Gastroesophageal sphincter (tissue), 4 donors: ENCODE measurements around the gene DIRAS1. TPM values are rescaled to one million over a fixed set of nuclear protein-coding genes. Genes with fewer than 3 reads are reported as not detected.

Experiments used
- ATAC-seq: fragments of 150-250 bp; one replicate; pipeline ENCODE4 v1.9.1; 2016; ENCODE audit warnings: mild to moderate bottlenecking, moderate library complexity
- H3K27ac ChIP-seq, 4 donors: fragments of 200-600 bp; sonication (generic) in 3 of 4; 1 replicate in 3 of 4; 2 replicates in 1 of 4; pipeline ENCODE4 v1.5.1; 2016 to 2019
- H3K27me3 ChIP-seq: fragments of 200-600 bp; sonication (generic); one replicate; pipeline ENCODE4 v1.5.1; 2019
- H3K36me3 ChIP-seq, 2 donors: fragments of 200-600 bp; sonication (generic); one replicate each; pipeline ENCODE4 v1.5.1; 2019; ENCODE audit warnings: control low read depth in 1 of 2
- H3K4me1 ChIP-seq, 3 donors: fragments of 200-600 bp; sonication (generic); 1 replicate in 2 of 3; 2 replicates in 1 of 3; pipeline ENCODE4 v1.5.1; 2016 to 2019; ENCODE audit warnings: control low read depth in 2 of 3
- H3K4me3 ChIP-seq, 2 donors: fragments of 200-600 bp; sonication (generic); one replicate each; pipeline ENCODE4 v1.5.1; 2019; ENCODE audit warnings: mild to moderate bottlenecking in 1 of 2, moderate library complexity in 1 of 2
- H3K9me3 ChIP-seq, 3 donors: fragments of 200-600 bp; sonication (generic); one replicate each; pipeline ENCODE4 v1.5.1; 2017 to 2019; ENCODE audit warnings: control low read depth in 2 of 3
- EP300 ChIP-seq: sonication (generic); formaldehyde crosslinking; IDR thresholded peaks from one replicate; pipeline ENCODE4 v1.6.1; 2017; ENCODE audit warnings: antibody characterized with exemption, mild to moderate bottlenecking
- POLR2A ChIP-seq, 2 donors: fragments of 450-650 bp; IDR thresholded peaks; one replicate each; pipeline ENCODE4 v1.6.1; 2017; ENCODE audit warnings: antibody characterized with exemption in 2 of 2, mild to moderate bottlenecking in 2 of 2, moderate library complexity in 1 of 2
- POLR2AphosphoS5 ChIP-seq: sonication (generic); formaldehyde crosslinking; IDR thresholded peaks from one replicate; pipeline ENCODE4 v1.6.1; 2017; ENCODE audit warnings: antibody characterized with exemption
- WGBS, 2 donors: methylation state at CpG; one replicate each; pipeline ENCODE4 v1.1.5; 2018; ENCODE audit warnings: low coverage in 1 of 2; 5-methylcytosine and 5-hydroxymethylcytosine counted together
- total RNA-seq, 4 donors: library from RNA; depleted of rRNA; stranded (reverse); fragments of >200 nt; gene quantifications; one replicate each; pipeline ENCODE4 v1.1.0, GENCODE V29; 2016
- TF ChIP-seq, protein P1 (sequence below), 4 experiments: fragments of 200-600 bp in 2 of 4; fragments of 450-650 bp in 2 of 4; sonication (generic) in 1 of 4; IDR thresholded peaks; one replicate each; pipeline ENCODE4 v1.5.1; 2017 to 2019; ENCODE audit warnings: antibody characterized with exemption in 4 of 4, mild to moderate bottlenecking in 2 of 4, moderate library complexity in 2 of 4

The DIRAS1 gene
- total RNA-seq, 4 donors from 2014 or later: 4.7 to 25.8 (median 11.7) TPM

DNA sequence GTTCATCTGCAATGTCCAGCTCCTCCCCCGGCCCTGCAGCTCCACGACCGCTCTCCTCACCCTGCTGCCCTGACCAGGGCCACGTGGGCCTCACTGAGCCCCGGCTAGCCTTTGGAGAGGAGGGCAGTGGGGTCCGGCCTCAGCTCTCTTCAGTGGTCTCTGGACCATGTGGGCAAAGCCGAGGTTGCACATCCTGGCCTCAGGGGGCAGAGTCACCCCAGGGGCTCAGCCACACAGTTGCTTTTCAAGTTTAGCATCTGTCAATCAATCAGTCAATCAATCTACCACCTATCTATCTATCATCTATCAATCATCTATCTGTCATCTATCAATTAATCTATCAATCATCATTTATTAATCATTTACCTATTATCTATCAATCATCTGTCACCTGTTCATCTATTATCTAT, 3.0 kb upstream of the DIRAS1 start:
- Histone ChIP-seq H3K9me3 (no peaks in the 10 kb centered on the region), H3K36me3 (no peaks in the 10 kb centered on the region), H3K27ac (peak overlapping the region in 2 of 4 donors; percentile 82 to 84), H3K4me1 (peaks cover 0 to 47% (median 20%) of the 10 kb centered on the region in 3 donors), H3K27me3 (peaks cover 67% of the 10 kb centered on the region), H3K4me3 (no peak overlapping the region)
- WGBS, 2 donors: 48% methylated on average over 4 of the region's 7 CpGs; no CpG with 5 or more reads in 1 of the 2 donors
- ATAC-seq: no peak
- TF ChIP-seq EP300: no peak
- TF ChIP-seq POLR2A (IDR thresholded peaks at IDR 0.05): no peak
- TF ChIP-seq, protein P1, sequence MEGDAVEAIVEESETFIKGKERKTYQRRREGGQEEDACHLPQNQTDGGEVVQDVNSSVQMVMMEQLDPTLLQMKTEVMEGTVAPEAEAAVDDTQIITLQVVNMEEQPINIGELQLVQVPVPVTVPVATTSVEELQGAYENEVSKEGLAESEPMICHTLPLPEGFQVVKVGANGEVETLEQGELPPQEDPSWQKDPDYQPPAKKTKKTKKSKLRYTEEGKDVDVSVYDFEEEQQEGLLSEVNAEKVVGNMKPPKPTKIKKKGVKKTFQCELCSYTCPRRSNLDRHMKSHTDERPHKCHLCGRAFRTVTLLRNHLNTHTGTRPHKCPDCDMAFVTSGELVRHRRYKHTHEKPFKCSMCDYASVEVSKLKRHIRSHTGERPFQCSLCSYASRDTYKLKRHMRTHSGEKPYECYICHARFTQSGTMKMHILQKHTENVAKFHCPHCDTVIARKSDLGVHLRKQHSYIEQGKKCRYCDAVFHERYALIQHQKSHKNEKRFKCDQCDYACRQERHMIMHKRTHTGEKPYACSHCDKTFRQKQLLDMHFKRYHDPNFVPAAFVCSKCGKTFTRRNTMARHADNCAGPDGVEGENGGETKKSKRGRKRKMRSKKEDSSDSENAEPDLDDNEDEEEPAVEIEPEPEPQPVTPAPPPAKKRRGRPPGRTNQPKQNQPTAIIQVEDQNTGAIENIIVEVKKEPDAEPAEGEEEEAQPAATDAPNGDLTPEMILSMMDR (IDR thresholded peaks at IDR 0.05): no peak
- no peak for TF ChIP-seq POLR2AphosphoS5

DNA sequence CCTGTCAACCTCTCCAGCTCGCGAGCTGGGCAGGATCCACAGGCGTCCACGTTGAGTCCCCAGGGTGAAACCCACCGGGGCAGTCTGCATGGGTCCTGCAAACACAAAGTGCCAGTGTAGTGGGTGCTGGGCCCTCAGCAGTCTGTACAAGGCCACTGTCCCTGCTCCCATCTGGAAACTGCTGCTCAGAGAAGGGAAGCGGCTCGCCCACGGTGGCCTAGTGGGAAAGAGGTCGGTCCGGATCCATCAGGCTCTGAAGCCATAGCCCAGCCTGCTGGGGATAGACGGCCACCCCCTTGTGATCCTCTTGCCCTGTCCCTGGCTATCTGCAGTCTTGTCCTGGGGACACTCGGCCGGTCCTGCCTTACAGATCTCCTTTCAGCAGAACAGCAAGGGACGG, 2.6 kb upstream of the DIRAS1 start:
- TF ChIP-seq POLR2A (IDR thresholded peaks at IDR 0.05) (no peak), EP300 (no peak), POLR2AphosphoS5 (no peak)
- TF ChIP-seq, protein P1 (IDR thresholded peaks at IDR 0.05): no peak
- no peaks in the 10 kb centered on the region for H3K36me3 ChIP-seq
- H3K27ac ChIP-seq: peak overlapping the region; percentile 31 to 86 (median 83)
- peaks cover 70% of the 10 kb centered on the region for H3K27me3 ChIP-seq
- no CpG with 5 or more reads among the region's 14 CpGs for WGBS, 2 donors
- ATAC-seq: no peak
- no peak overlapping the region for H3K4me3 ChIP-seq
- H3K4me1 ChIP-seq: peaks cover 0 to 47% (median 20%) of the 10 kb centered on the region in 3 donors
- H3K9me3 ChIP-seq: no peaks in the 10 kb centered on the region

GRCh38 chr19:2723345-2723715, 2.2 kb upstream of the DIRAS1 start:
- Histone ChIP-seq H3K36me3 (no peaks in the 10 kb centered on the region), H3K27me3 (peaks cover 70% of the 10 kb centered on the region), H3K27ac (peak overlapping the region; percentile 31 to 86 (median 83)), H3K4me1 (peaks cover 0 to 47% (median 20%) of the 10 kb centered on the region in 3 donors), H3K4me3 (peak overlapping the region in 1 of 2 donors; percentile 3), H3K9me3 (no peaks in the 10 kb centered on the region)
- WGBS, 2 donors: no CpG with 5 or more reads among the region's 13 CpGs
- ATAC-seq: no peak
- no peak for TF ChIP-seq EP300
- TF ChIP-seq, protein P1 (IDR thresholded peaks at IDR 0.05): no peak
- TF ChIP-seq POLR2AphosphoS5: no peak
- no peak for TF ChIP-seq POLR2A (IDR thresholded peaks at IDR 0.05)

DNA sequence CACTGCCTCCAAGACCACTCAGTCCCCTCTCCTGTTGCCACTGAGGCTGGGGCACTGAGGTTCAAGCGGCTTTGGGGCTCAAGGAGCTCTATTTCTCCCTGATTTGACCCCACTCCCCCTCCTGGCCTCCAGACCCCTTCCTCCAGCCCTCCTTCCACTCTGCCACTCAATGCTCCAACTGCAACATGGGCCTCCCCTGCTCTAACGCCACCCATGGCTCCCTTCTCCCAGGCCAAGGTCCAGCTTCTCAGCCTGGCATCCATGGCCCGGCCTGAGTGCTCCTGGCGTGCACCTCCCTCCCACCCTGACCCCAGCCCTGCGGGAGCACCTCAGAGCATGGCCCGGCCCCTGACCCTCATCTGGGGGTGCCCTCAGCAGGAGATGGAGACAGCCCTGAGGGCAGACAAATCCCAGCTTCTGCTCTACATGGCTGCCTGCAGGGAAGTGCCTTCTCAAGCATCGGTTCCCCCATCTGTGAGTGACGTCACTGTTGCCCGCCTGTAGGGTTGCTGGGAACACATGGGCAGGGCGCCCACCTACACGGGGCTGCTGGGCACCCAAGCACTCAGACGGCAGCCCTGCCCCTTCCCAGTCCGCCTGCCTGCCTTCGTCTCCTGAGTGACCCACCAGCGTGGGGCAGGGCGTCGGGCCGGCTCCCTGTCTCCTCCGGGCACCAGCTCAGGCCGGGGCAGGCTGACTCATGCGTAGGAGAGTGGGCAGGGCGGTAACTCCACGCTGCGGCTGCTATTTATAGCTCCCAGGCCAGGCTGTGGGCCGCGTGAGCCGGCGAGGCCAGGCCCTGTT, 1.6 kb upstream of the DIRAS1 start:
- TF ChIP-seq POLR2A (IDR thresholded peaks at IDR 0.05): no peak
- peak; percentile 42 for TF ChIP-seq POLR2AphosphoS5
- peaks cover 66% of the 10 kb centered on the region for H3K27me3 ChIP-seq
- H3K4me3 ChIP-seq: peak overlapping the region in 1 of 2 donors; percentile 3
- H3K9me3 ChIP-seq: no peaks in the 10 kb centered on the region
- ATAC-seq: peak; percentile 90
- WGBS, 2 donors: 93 to 100% methylated on average over 1 to 2 of the region's 28 CpGs
- H3K36me3 ChIP-seq: peaks cover 0 to 3% of the 10 kb centered on the region in 2 donors
- peak overlapping the region; percentile 31 to 86 (median 83) for H3K27ac ChIP-seq
- peaks cover 0 to 47% (median 20%) of the 10 kb centered on the region in 3 donors for H3K4me1 ChIP-seq

DNA sequence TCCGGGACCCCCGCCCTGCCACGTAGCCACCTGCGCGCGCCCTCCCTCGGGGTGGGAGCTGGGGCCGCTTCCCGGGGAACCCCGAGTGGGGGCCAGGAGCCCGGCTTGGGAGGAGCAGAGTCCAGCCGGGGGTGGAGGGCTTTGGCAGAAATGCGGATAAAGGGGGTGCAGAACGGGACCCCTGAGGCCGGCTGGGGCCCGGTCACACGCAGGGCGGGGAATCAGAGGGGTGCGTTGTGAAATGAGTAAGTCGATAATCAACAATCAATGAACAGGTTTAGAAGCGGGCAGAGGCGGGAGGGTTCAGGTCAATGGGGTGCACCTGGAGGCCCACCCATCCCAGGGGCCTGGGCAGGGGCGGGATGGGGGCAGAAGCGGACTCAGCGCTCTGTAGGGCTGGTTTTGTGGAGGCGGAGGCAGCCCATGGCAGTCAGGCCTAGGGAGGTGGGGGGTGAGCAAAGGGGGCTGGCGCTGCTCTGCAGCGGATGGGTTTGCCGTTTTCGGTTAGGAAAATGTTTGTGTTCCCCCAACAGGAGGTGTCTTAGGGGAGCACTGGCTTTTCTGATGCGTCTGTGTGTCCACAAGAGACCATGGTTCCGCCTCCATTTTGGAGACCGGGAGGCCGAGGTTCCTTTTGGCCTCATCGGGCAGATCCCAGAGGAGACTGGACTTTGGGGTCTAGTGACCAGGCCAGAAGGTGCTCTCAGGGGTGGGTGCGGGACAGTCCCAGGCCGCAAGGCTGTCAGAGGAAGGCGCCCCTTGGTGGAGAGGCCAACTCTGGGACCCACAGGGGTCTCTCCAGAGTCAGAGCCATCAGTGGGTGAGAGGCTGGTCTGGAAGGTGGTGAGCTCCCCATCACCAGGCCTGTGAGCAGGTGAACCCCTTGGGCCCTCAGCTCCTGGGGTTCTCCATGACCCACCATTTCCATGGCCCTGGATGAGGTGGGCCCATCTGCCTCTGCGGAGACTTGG, 683 bp upstream of the DIRAS1 start:
- no peak for TF ChIP-seq POLR2AphosphoS5
- TF ChIP-seq, protein P1 (IDR thresholded peaks at IDR 0.05): no peak
- H3K27me3 ChIP-seq: peaks cover 57% of the 10 kb centered on the region
- ATAC-seq: no peak
- H3K36me3 ChIP-seq: peaks cover 0 to 12% of the 10 kb centered on the region in 2 donors
- peak overlapping the region in 3 of 4 donors; percentile 82 to 86 (median 84) for H3K27ac ChIP-seq
- H3K4me1 ChIP-seq: peaks cover 0 to 47% (median 20%) of the 10 kb centered on the region in 3 donors
- WGBS, 2 donors: 21 to 58% methylated on average over 9 to 20 of the region's 39 CpGs
- no peaks in the 10 kb centered on the region for H3K9me3 ChIP-seq
- H3K4me3 ChIP-seq: peak overlapping the region; percentile 40 to 70
